ENCODE data around the gene MRPL24.
"Not testable (repeated sequence)": the region's sequence is repeated elsewhere in the genome, so short reads cannot be mapped to it uniquely, and the experiment has no call there.

Gene MRPL24

GRCh38 chr1:156760092-156760795 is 19.4 kb upstream of the MRPL24 start:
- DNase-seq (ENCODE audit: low read depth) = no peak

DNA sequence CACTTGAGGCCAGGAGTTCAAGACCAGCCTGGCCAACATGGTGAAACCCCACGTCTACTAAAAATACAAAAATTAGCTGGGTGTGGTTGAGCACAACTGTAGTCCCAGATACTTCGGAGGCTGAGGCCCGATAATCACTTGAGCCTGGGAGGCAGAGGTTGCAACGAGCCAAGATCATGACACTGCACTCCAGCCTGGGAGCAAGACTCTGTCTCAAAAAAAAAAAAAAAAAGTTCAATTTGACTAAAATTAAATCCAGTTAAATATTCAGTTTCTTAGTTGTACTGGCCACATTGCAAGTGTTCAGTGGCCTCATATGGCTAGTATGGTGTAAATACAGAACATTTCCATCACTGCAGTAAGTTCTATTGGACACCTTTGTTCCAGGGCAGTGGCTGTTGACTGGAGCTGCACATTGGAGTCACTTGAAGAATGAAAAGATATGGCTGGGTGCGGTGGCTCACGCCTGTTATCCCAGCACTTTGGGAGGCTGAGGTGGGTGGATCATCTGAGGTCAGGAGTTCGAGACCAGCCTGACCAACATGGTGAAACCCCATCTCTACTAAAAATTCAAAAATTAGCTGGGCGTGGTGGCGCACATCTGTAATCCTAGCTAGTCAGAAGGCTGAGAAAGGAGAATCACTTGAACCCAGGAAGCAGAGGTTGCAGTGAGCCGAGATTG is 16.8 kb upstream of the MRPL24 start:
- not testable (repeated sequence) for DNase-seq (ENCODE audit: low read depth)

- DNase-seq (ENCODE audit: low read depth) = no peak
These were observed 15.5 kb upstream of the MRPL24 start for GRCh38 chr1:156756355-156756754.

- DNase-seq (ENCODE audit: low read depth) = no peak
These were observed 14.7 kb upstream of the MRPL24 start for GRCh38 chr1:156755527-156755950.

GRCh38 chr1:156754219-156754618 is 13.3 kb upstream of the MRPL24 start:
- DNase-seq (ENCODE audit: low read depth) = no peak

- DNase-seq (ENCODE audit: low read depth) = peak; percentile 87
These were observed 12.1 kb upstream of the MRPL24 start for GRCh38 chr1:156752843-156753482.

GRCh38 chr1:156751757-156752481 is 11.0 kb upstream of the MRPL24 start:
- peak; percentile 98 for DNase-seq (ENCODE audit: low read depth)

- DNase-seq (ENCODE audit: low read depth) = no peak
These were observed 10.5 kb upstream of the MRPL24 start, which contains the start of gene HDGF for GRCh38 chr1:156751451-156751756. Gene HDGF, minus strand, starts transcription at chr1:156751675. Its CDS starts 246 bp downstream, at chr1:156751429.

GRCh38 chr1:156750711-156751450 is 10.0 kb upstream of the MRPL24 start:
- peak; percentile 45 for DNase-seq (ENCODE audit: low read depth)

DNA sequence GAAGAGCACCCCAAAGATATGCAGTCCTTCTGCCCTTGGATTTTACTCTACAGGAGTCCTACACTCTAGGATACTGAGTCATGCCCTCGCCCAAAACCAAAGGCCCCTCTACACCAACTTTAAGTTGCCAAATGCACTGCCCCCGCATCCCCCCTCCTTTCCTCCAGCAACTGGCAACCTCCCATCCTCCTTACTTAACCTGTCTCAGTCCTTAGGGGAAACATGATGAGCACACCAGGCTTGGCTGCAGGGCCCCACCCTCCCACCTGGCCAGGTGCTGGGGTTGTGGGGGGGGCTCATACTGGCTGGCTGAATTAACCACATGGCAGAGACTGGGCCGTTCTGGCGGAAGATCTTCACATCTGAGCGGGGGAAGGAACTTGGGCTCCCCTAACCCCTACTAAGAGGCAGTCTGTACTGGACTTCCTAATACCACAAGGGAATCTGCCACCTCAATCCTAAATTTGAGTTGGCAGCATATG is 9.3 kb upstream of the MRPL24 start:
- DNase-seq (ENCODE audit: low read depth) = peak; percentile 39

GRCh38 chr1:156749419-156750118 is 8.7 kb upstream of the MRPL24 start:
- no peak for DNase-seq (ENCODE audit: low read depth)

DNA sequence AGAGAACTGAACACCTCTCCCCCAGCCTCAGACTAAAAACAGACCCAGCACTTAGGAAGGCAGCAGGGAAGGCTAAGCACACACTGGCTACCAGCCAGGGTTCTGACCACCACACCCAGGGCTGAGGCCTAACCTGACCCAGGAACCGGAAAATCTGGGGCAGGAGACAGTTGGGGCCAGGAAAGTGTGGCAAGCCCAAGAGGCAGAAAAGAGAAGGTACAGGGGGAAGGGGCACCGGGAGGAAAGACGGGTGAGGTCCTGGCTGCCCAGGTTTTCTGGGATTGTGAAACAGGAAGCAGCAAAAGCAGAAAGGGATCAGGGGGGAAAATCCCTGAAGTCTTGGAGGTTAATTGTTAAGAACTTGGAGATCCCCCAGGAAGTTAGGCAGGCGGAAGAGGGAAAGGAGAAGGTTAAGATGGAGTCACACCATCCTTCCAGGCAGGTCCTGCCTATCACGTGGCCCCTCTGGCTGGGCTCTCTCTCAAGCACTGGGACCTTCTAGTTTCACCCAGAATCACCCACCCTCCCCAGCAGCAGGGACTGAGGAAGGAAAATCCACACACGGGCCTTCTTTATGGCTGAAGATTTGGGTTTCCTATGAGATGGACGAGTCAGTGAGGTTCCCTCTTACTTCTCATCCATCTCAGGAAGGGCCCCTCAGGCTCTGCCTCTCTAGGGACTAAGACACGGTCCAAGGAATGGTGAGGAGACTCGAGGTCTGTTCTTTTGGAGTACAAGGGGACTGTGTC is 8.0 kb upstream of the MRPL24 start:
- DNase-seq (ENCODE audit: low read depth) = peak; percentile 62

DNA sequence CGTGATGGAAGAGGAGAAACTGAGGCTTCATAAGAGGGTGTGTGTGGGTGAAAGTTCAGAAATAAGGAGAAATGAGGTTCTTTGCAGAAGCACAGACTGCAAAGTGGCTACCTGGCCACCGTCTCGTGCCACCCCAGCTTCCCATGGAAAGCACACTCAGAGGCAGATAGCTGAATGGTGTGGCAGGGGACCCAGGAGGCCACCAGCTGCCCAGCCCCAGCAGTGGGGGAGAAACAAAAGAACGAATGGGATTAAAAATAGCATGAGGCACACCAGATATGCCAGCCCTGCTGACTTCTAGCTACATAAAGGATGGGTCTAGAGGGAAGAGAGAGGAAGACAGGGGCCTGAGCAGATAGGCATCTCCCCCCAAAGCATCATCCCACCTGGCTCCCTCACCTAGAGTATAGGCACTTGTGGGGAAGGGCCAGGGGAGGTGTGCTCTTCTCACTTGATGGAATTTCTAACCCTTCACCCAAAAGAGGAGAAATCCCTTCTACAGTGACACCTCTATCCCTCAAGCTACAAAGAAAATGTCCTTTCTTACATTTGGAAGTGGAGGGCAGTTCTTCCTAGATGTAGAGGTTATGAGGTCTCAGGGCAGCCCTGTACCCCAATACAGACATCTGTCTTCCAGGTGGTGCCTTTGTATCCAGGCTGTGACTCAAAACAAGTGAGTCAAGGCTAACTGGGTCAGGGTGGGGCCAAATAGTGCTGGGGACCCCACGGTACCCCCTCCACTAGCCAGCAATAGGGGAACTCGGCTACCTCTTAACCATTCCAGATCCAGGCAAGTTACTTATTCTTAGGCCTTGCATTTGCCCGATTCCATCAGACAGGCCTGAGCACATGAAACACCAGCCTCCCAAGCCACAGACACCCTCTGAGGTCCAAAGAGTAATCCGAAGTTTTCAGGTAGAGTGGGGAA is 7.1 kb upstream of the MRPL24 start:
- no peak for DNase-seq (ENCODE audit: low read depth)

DNA sequence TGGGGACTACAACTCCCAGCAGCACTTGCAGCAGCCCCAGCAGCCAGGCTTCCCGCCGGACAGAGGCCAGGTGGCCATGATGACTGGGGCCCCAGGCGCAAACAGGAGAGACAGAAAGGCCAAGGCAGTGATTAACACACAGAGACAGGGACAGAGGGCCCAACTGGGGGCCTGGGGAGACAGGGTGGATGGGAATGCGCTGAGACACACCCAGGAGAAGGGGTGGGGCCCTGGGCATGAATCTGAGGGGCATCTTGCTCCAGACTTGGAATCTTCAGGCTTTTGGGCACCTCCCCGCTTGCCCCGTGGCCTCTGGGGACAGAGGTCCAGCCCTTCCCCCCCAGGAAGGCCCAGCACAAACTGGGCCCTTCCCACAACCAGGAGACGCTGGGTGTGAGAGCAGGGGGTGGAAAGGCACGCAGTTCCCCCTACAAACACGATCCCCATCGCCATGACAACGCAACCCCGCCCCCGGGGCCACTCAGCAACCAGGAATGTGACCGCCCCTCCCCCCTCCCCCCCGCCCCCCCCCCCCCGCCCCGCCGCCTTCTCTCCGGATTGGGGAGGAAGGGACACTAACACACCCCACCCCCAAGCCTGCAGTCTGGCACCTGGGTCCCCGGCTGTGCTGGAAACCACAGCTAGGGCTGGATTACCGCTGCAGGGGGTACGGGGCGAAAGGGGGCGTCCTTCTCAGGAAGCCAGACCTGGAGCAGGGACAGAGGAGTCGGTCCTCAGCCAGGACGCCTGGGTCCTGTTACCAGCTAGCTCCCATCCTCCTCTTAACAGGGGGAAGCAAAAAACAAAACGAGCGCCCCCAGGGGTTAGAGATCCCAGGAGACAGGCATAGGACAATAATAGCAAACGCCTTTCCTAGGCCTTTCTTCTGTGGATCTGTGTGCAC is 6.1 kb upstream of the MRPL24 start:
- DNase-seq (ENCODE audit: low read depth) = peak; percentile 98

- no peak for DNase-seq (ENCODE audit: low read depth)
These were observed 5.5 kb upstream of the MRPL24 start for GRCh38 chr1:156746406-156746727.

DNA sequence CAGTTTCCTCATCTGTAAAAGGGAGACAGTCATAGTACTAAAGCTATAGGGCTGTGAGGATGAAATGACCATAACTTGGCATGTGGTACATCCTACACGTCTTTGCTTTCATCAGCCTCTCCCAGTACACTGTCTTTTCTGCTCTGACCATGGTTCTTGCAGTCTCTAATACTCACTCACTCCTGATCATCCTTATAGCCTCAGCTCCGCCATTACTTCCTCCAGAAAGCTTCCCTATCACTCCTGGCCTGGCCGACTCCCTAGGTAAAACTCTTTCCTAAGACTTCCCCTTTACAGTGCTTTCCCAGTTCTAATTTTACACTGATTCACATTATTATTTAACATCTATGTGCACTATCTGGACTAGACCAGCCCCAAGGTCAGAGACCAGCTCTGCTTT is 5.0 kb upstream of the MRPL24 start:
- no peak for DNase-seq (ENCODE audit: low read depth)

GRCh38 chr1:156744786-156745419 is 4.0 kb upstream of the MRPL24 start:
- DNase-seq (ENCODE audit: low read depth) = no peak

GRCh38 chr1:156744344-156744743 is 3.5 kb upstream of the MRPL24 start:
- DNase-seq (ENCODE audit: low read depth) = no peak
